K562 (cell line): ENCODE results near the gene HAGHL. TPM values are rescaled to one million over a fixed set of nuclear protein-coding genes. Genes with fewer than 3 reads are reported as not detected.

ENCODE experiments used
- ATAC-seq: fragments of 200-7000 bp; cut with Tn5 transposase; 3 replicates; pipeline ENCODE4 v1.9.1; 2020; ENCODE audit warnings: moderate library complexity
- BruUV-seq: library from RNA; stranded (reverse); fragments of 400-500 nt; replicated peaks from 2 replicates; lab custom pipeline; 2021; lab: Mats Ljungman, UMichigan
- CTCF ChIA-PET: fragments of 300-600 bp; formaldehyde crosslinking; extraction: SDS; loops from one replicate; lab custom pipeline; 2021; ENCODE audit warnings: low intra/inter-chr PET ratio; lab: Yijun Ruan, JAX
- POLR2A ChIA-PET: fragments of 300-600, 350-650 bp; sonication (Branson Sonifier 250); formaldehyde crosslinking; extraction: SDS; loops from one replicate; lab custom pipeline; 2021; ENCODE audit warnings: antibody characterized with exemption, inconsistent platforms; lab: Yijun Ruan, JAX
- DNase-seq, 4 experiments: peaks; one replicate each; pipeline versions ENCODE4 v3.0.0 to v3.0.0-alpha.2; 2011 to 2018; ENCODE audit warnings: low spot score in 3 of 4, mixed read lengths in 3 of 4; ENCODE audit errors: extremely low read depth in 1 of 4
- FAIRE-seq: peaks from 2 replicates; lab custom pipeline; 2011; peaks lifted over from hg19 to GRCh38; lab: Jason Lieb, UNC
- H2AFZ ChIP-seq: 2 replicates; pipeline ENCODE4 v1.6.0; 2011; ENCODE audit warnings: low read depth, low read length, control low read depth, inconsistent platforms
- H3K27ac ChIP-seq: fragments of 200-600 bp; 3 replicates; pipeline ENCODE4 v1.8.0; 2011; ENCODE audit warnings: low read depth, mild to moderate bottlenecking, control low read depth, inconsistent platforms, low read length, moderate library complexity, mixed read lengths; ENCODE audit errors: extremely low read depth
- H3K27me3 ChIP-seq, 2 experiments: fragments of 300-600 bp in 1 of 2; 2 replicates in 1 of 2; 3 replicates in 1 of 2; pipeline versions ENCODE4 v1.6.0 to v1.8.0; 2011; ENCODE audit warnings: inconsistent platforms in 2 of 2, low read length in 2 of 2, mild to moderate bottlenecking in 1 of 2, mixed read lengths in 1 of 2, moderate library complexity in 1 of 2; ENCODE audit not compliant: control insufficient read depth in 2 of 2, insufficient read depth in 2 of 2
- H3K36me3 ChIP-seq: fragments of 300-600 bp; 3 replicates; pipeline ENCODE4 v1.8.0; 2011; ENCODE audit warnings: mild to moderate bottlenecking, low read length, inconsistent platforms; ENCODE audit not compliant: control insufficient read depth, insufficient read depth
- H3K4me1 ChIP-seq, 2 experiments: fragments of 200-600 bp in 1 of 2; replicated peaks in 1 of 2; 2 replicates in 1 of 2; 3 replicates in 1 of 2; pipeline versions ENCODE4 v1.5.1 to v1.8.0; 2011; ENCODE audit warnings: inconsistent platforms in 2 of 2, low read length in 2 of 2, mild to moderate bottlenecking in 1 of 2, mixed read lengths in 1 of 2, moderate library complexity in 1 of 2; ENCODE audit not compliant: control insufficient read depth in 2 of 2, insufficient read depth in 2 of 2
- H3K4me2 ChIP-seq: 2 replicates; pipeline ENCODE4 v1.6.1; 2011; ENCODE audit warnings: low read length, control low read depth, inconsistent platforms, mixed read lengths; ENCODE audit not compliant: insufficient read depth
- H3K4me3 ChIP-seq: fragments of 200-600 bp; sonication (generic), shearing (Covaris generic); 2 replicates; pipeline ENCODE4 v1.5.1; 2016; ENCODE audit warnings: control low read depth, inconsistent platforms
- H3K79me2 ChIP-seq: fragments of 200-600 bp; 3 replicates; pipeline ENCODE4 v1.8.0; 2011; ENCODE audit warnings: low read length, inconsistent platforms; ENCODE audit not compliant: control insufficient read depth, insufficient read depth
- H3K9ac ChIP-seq, 2 experiments: 2 replicates each; pipeline versions ENCODE4 v1.6.0 to v1.6.1; 2011; ENCODE audit warnings: low read depth in 2 of 2, low read length in 2 of 2, control low read depth in 1 of 2, inconsistent platforms in 1 of 2, mild to moderate bottlenecking in 1 of 2, mixed read lengths in 1 of 2; ENCODE audit not compliant: insufficient read depth in 1 of 2
- H3K9me1 ChIP-seq: one replicate; pipeline ENCODE4 v1.6.0; 2011; ENCODE audit warnings: inconsistent platforms, mild to moderate bottlenecking, low read length, moderate library complexity; ENCODE audit not compliant: control insufficient read depth, insufficient read depth
- H3K9me3 ChIP-seq: replicated peaks from 2 replicates; pipeline ENCODE4 v1.5.1; 2011; ENCODE audit warnings: low read depth, low read length, inconsistent platforms; ENCODE audit not compliant: control insufficient read depth, insufficient read depth
- H4K20me1 ChIP-seq: replicated peaks from 2 replicates; pipeline ENCODE4 v1.6.1; 2011; ENCODE audit warnings: low read length, inconsistent platforms, mixed read lengths; ENCODE audit not compliant: control insufficient read depth, insufficient read depth
- BHLHE40 ChIP-seq: IDR thresholded peaks from 2 replicates; pipeline ENCODE4 v1.6.1; 2011; ENCODE audit warnings: low read length, improper control_type of control experiment
- HDGF ChIP-seq: fragments of 450-650 bp; IDR thresholded peaks from 2 replicates; pipeline ENCODE4 v1.6.1; 2016
- KAT7 ChIP-seq: sonication (generic); formaldehyde crosslinking; IDR thresholded peaks from 2 replicates; pipeline ENCODE4 v1.8.0; 2022; ENCODE audit warnings: missing genetic modification reagents, mild to moderate bottlenecking, borderline replicate concordance
- MTA3 ChIP-seq: fragments of 450-650 bp; formaldehyde crosslinking; IDR thresholded peaks from 2 replicates; pipeline ENCODE4 v1.6.1; 2017; ENCODE audit warnings: mild to moderate bottlenecking, borderline replicate concordance
- NFE2L1 ChIP-seq: fragments of 450-650 bp; IDR thresholded peaks from 2 replicates; pipeline ENCODE4 v1.6.1; 2016; ENCODE audit warnings: missing genetic modification characterization, low read depth, mild to moderate bottlenecking, missing compliant biosample characterization, moderate library complexity, borderline replicate concordance
- SIN3A ChIP-seq, 2 experiments: fragments of 150-350 bp in 1 of 2; IDR thresholded peaks; 2 replicates each; pipeline ENCODE4 v1.6.1; 2011 to 2016; ENCODE audit warnings: borderline replicate concordance in 2 of 2, low read depth in 2 of 2, low read length in 2 of 2, mild to moderate bottlenecking in 2 of 2, moderate library complexity in 2 of 2; ENCODE audit not compliant: control insufficient read depth in 1 of 2
- STAG1 ChIP-seq: sonication (generic); formaldehyde crosslinking; IDR thresholded peaks from 2 replicates; pipeline ENCODE4 v1.5.0; 2020; ENCODE audit warnings: missing genetic modification reagents, borderline replicate concordance
- TEAD4 ChIP-seq, 2 experiments: sonication (generic) in 1 of 2; formaldehyde crosslinking in 1 of 2; IDR thresholded peaks; 2 replicates each; pipeline versions ENCODE4 v1.6.1 to v1.8.0; 2012 to 2022; ENCODE audit warnings: borderline replicate concordance in 1 of 2, inconsistent platforms in 1 of 2, low read length in 1 of 2, mild to moderate bottlenecking in 1 of 2, missing genetic modification reagents in 1 of 2
- XRCC5 ChIP-seq: fragments of 200-400 bp; formaldehyde crosslinking; IDR thresholded peaks from 2 replicates; pipeline ENCODE4 v1.6.1; 2017; ENCODE audit warnings: low read depth, mild to moderate bottlenecking, low read length
- ZFP30 ChIP-seq: fragments of 250-450 bp; sonication (Bioruptor Pico); IDR thresholded peaks from 2 replicates; pipeline ENCODE4 v1.8.0; 2022; ENCODE audit warnings: moderate library complexity, mild to moderate bottlenecking, inconsistent platforms, borderline replicate concordance
- ZNF408 ChIP-seq: fragments of 250-450 bp; sonication (Bioruptor Pico); IDR thresholded peaks from 2 replicates; pipeline ENCODE4 v1.4.0; 2020; ENCODE audit warnings: low read depth, mild to moderate bottlenecking, moderate library complexity
- WGBS: fragments of 100-300 bp; shearing (Covaris generic); methylation state at CpG from one replicate; pipeline ENCODE4 v1.1.6; 2016; ENCODE audit warnings: low coverage, mixed read lengths; ENCODE audit not compliant: insufficient coverage; ENCODE audit errors: missing lambda C conversion rate; 5-methylcytosine and 5-hydroxymethylcytosine counted together
- in situ Hi-C: fragments of 300-500 bp; cut with MboI; formaldehyde crosslinking; loops from 4 replicates; pipeline ENCODE4 v1.15.0; 2018; ENCODE audit warnings: inconsistent platforms, mixed read lengths
- intact Hi-C: fragments of 100-400 bp; cut with micrococcal nuclease; formaldehyde crosslinking; loops from 2 replicates; pipeline ENCODE4 v1.14.2; 2022
- polyA plus RNA-seq, 8 experiments: library from polyadenylated mRNA; depleted of rRNA in 4 of 8; stranded (reverse) in 5 of 8; unstranded in 3 of 8; fragments of >200 nt; fragmentation: Nextera tagmentation in 2 of 8; fragmentation: Illumina TruSeq in 1 of 8; extraction: Ambion mirVana in 2 of 8; extraction: Trizol in 1 of 8; gene quantifications; 2 replicates each; pipeline versions ENCODE4 v1.2.1 to v1.2.3, GENCODE V29; 2011 to 2014; ENCODE audit warnings: inconsistent platforms in 1 of 8, missing spikeins in 1 of 8
- total RNA-seq, 7 experiments: library from RNA; depleted of rRNA in 6 of 7; stranded (reverse); fragments of >200 nt in 6 of 7; fragmentation: Illumina TruSeq in 2 of 7; extraction: Trizol in 2 of 7; gene quantifications; 2 replicates each; pipeline versions ENCODE4 v1.2.1 to v1.2.3, GENCODE V29; 2011 to 2021; ENCODE audit warnings: low replicate concordance in 1 of 7
- TF ChIP-seq, protein P1 (sequence below): fragments of 250-450 bp; sonication (Bioruptor Pico); IDR thresholded peaks from 2 replicates; pipeline ENCODE4 v1.4.0; 2020

Gene HAGHL
- total and polyA plus RNA-seq, 9 of the 15 experiments (the other 6 are each of a cell fraction or from before 2014, with no cell fraction given): 0.31 to 83.4 (median 20.7) TPM

- intact Hi-C loops: no loop called here
- Histone ChIP-seq H3K9ac (peak overlapping the region; percentile 87 to 95), H3K4me1 (peaks cover 18 to 85% of the 10 kb centered on the region in 2 experiments), H3K36me3 (peaks cover 43% of the 10 kb centered on the region; the same call in 2 of the 3 replicates), H3K27me3 (no peaks in the 10 kb centered on the region), H3K4me3 (peak overlapping the region; percentile 96), H3K79me2 (peaks cover 15% of the 10 kb centered on the region)
- BruUV-seq: no TSS peak
- CTCF ChIA-PET: interaction anchor here (0.9 to 1.1 kb wide), 2 partner anchors 25 to 348 kb away, joined by 3 to 4 read pairs; partner anchors contain the start of gene METRN
- TF ChIP-seq KAT7 (CRISPR knock-in tag) (peak; percentile 68; the same call in 1 of the 2 replicates), HDGF (no peak), SIN3A (IDR thresholded peaks at IDR 0.05; ENCODE audit: borderline replicate concordance in 2 of 2, control insufficient read depth in 1 of 2, low read depth in 2 of 2, low read length in 2 of 2) (0 out of 4 replicates have a peak, but pooled peaks of 1 of the 2 experiments have one; percentile 5), STAG1 (0 out of 2 replicates have a peak, but pooled peaks have one; percentile 19), ZFP30 (no peak), ZNF408 (CRISPR knock-in tag) (no peak), TEAD4 (IDR thresholded peaks at IDR 0.05; ENCODE audit: low read length) (no peak), TEAD4 (CRISPR knock-in tag; IDR thresholded peaks at IDR 0.05; ENCODE audit: borderline replicate concordance) (no peak), NFE2L1 (tag) (no peak), XRCC5 (0 out of 2 replicates have a peak, but pooled peaks have one; percentile 4), BHLHE40 (peak; percentile 18; the same call in 1 of the 2 replicates), MTA3 (no peak)
- TF ChIP-seq, protein P1, sequence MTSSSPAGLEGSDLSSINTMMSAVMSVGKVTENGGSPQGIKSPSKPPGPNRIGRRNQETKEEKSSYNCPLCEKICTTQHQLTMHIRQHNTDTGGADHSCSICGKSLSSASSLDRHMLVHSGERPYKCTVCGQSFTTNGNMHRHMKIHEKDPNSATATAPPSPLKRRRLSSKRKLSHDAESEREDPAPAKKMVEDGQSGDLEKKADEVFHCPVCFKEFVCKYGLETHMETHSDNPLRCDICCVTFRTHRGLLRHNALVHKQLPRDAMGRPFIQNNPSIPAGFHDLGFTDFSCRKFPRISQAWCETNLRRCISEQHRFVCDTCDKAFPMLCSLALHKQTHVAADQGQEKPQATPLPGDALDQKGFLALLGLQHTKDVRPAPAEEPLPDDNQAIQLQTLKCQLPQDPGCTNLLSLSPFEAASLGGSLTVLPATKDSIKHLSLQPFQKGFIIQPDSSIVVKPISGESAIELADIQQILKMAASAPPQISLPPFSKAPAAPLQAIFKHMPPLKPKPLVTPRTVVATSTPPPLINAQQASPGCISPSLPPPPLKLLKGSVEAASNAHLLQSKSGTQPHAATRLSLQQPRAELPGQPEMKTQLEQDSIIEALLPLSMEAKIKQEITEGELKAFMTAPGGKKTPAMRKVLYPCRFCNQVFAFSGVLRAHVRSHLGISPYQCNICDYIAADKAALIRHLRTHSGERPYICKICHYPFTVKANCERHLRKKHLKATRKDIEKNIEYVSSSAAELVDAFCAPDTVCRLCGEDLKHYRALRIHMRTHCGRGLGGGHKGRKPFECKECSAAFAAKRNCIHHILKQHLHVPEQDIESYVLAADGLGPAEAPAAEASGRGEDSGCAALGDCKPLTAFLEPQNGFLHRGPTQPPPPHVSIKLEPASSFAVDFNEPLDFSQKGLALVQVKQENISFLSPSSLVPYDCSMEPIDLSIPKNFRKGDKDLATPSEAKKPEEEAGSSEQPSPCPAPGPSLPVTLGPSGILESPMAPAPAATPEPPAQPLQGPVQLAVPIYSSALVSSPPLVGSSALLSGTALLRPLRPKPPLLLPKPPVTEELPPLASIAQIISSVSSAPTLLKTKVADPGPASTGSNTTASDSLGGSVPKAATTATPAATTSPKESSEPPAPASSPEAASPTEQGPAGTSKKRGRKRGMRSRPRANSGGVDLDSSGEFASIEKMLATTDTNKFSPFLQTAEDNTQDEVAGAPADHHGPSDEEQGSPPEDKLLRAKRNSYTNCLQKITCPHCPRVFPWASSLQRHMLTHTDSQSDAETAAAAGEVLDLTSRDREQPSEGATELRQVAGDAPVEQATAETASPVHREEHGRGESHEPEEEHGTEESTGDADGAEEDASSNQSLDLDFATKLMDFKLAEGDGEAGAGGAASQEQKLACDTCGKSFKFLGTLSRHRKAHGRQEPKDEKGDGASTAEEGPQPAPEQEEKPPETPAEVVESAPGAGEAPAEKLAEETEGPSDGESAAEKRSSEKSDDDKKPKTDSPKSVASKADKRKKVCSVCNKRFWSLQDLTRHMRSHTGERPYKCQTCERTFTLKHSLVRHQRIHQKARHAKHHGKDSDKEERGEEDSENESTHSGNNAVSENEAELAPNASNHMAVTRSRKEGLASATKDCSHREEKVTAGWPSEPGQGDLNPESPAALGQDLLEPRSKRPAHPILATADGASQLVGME (CRISPR knock-in tag): no peak
- TF ChIP-seq, all 486 proteins: peak for 5
- H2AFZ ChIP-seq: peak overlapping the region; percentile 86
- ATAC-seq (peak; percentile 38), FAIRE-seq (no peak), DNase-seq (no peak)
- H4K20me1 ChIP-seq: no peaks in the 10 kb centered on the region; the same call in 1 of the 2 replicates
- peak overlapping the region; percentile 85 for H3K4me2 ChIP-seq
- no peaks in the 10 kb centered on the region for H3K9me3 ChIP-seq
- 49% methylated on average over 32 of the region's 38 CpGs for WGBS
- POLR2A ChIA-PET: interaction anchor here (0.5 to 1.9 kb wide), 11 partner anchors 8 to 67 kb away, joined by 3 to 11 read pairs (median 3); no protein-coding TSS in a partner anchor
- peaks cover 6% of the 10 kb centered on the region for H3K9me1 ChIP-seq
- in situ Hi-C loops: loop anchor here (5.0 kb wide), 1 partner anchor 47 kb away; the partner anchor contains the start of genes CHTF18 and RPUSD1
- H3K27ac ChIP-seq: peak overlapping the region; percentile 90
These were observed 12.9 kb downstream of the HAGHL start for GRCh38 chr16:739560-740458.
